ENCODE measurements around the gene HIPK2. TPM values are rescaled to one million over a fixed set of nuclear protein-coding genes. Genes with fewer than 3 reads are reported as not detected.

HIPK2 gene
- total RNA-seq, 4 donors from 2014 or later = 17.9 to 35.9 (median 22.4) TPM

DNA sequence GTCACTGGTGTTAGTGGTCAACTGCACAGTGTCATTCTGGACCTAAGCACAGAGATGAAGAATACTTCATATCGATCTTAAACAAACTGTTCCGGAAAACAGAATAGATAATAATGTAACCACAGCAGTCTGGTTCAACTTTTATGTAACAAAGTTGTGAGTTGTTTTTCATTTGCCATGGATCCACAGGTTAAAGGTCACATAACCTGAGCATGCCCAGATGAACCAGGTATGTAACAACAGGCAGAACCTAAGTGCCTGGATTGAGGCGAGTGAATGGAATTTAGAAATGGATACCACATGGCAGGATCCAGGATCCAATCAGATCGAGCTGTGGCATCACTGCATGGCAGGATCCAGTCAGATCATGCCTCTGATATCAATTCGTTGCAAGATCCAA is 167.2 kb downstream of the HIPK2 start:
- no peak for ATAC-seq
- 73 to 92% methylated on average over 5 of the region's 5 CpGs for WGBS, 2 donors (ENCODE audit: low coverage in 1 of 2)
- no peaks in the 10 kb centered on the region for H3K4me1 ChIP-seq
- H3K27ac ChIP-seq = no peak overlapping the region
- no peaks in the 10 kb centered on the region for H3K9me3 ChIP-seq
- H3K36me3 ChIP-seq = peaks cover 5 to 92% of the 10 kb centered on the region in 2 donors
- TF ChIP-seq, protein P1, sequence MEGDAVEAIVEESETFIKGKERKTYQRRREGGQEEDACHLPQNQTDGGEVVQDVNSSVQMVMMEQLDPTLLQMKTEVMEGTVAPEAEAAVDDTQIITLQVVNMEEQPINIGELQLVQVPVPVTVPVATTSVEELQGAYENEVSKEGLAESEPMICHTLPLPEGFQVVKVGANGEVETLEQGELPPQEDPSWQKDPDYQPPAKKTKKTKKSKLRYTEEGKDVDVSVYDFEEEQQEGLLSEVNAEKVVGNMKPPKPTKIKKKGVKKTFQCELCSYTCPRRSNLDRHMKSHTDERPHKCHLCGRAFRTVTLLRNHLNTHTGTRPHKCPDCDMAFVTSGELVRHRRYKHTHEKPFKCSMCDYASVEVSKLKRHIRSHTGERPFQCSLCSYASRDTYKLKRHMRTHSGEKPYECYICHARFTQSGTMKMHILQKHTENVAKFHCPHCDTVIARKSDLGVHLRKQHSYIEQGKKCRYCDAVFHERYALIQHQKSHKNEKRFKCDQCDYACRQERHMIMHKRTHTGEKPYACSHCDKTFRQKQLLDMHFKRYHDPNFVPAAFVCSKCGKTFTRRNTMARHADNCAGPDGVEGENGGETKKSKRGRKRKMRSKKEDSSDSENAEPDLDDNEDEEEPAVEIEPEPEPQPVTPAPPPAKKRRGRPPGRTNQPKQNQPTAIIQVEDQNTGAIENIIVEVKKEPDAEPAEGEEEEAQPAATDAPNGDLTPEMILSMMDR (IDR thresholded peaks at IDR 0.05) = no peak
- TF ChIP-seq POLR2AphosphoS5 (IDR thresholded peaks at IDR 0.05) (no peak), EP300 (IDR thresholded peaks at IDR 0.05) (no peak), POLR2A (IDR thresholded peaks at IDR 0.05) (no peak)
- no peaks in the 10 kb centered on the region for H3K27me3 ChIP-seq
- no peak overlapping the region for H3K4me3 ChIP-seq

DNA sequence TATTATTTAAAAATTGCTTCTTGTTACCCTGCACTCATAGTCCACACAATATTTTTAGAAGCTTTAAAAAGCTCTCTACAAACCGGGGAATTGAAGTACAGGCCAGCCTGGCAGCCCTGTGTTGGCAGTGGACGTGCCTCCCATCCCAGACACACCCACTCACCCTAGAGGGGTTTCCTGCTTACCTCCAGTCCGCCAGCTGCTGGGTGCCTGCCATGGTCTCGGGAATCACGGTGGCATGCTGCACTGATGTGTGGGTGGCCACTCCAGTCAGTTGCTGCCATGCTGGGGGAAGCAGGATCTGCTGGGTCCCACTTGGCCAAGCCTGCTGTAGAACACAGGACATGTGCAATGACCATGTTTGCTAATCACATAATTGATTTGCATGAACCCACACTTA is 173.9 kb downstream of the HIPK2 start:
- Histone ChIP-seq H3K9me3 (no peaks in the 10 kb centered on the region), H3K4me1 (peaks cover 0 to 2% (median 0%) of the 10 kb centered on the region in 3 donors), H3K36me3 (peaks cover 4 to 76% of the 10 kb centered on the region in 2 donors), H3K27me3 (no peaks in the 10 kb centered on the region), H3K4me3 (no peak overlapping the region), H3K27ac (no peak overlapping the region)
- WGBS, 2 donors (ENCODE audit: low coverage in 1 of 2) = 57 to 83% methylated on average over 1 of the region's 5 CpGs
- no peak for ATAC-seq
- TF ChIP-seq EP300 (IDR thresholded peaks at IDR 0.05) (no peak), POLR2AphosphoS5 (IDR thresholded peaks at IDR 0.05) (no peak), POLR2A (IDR thresholded peaks at IDR 0.05) (no peak)
- TF ChIP-seq, protein P1 (IDR thresholded peaks at IDR 0.05) = no peak

DNA sequence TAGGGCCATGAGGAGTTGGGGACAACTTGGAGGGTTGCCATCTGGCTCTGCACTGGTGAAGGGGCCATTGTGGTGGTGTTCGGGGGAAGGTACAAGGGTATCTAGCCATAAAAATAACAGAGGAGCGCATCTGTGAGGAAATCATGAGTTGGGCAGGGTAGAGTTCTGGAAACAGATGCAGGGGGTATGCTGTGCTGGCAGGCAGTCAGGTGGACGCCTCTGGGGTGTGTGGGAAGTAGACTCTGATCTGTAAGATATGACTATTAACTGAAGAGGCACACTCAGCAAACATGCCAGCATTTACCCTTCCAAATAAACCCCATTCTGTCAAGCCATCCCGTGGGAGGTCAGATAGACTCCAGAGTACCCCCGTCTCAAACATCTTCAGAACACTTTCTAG is 174.5 kb downstream of the HIPK2 start:
- no peak for TF ChIP-seq POLR2A (IDR thresholded peaks at IDR 0.05)
- TF ChIP-seq, protein P1 (IDR thresholded peaks at IDR 0.05) = no peak
- no peak for TF ChIP-seq EP300 (IDR thresholded peaks at IDR 0.05)
- TF ChIP-seq POLR2AphosphoS5 (IDR thresholded peaks at IDR 0.05) = no peak
- Histone ChIP-seq H3K4me3 (no peak overlapping the region), H3K4me1 (peaks cover 0 to 6% (median 0%) of the 10 kb centered on the region in 3 donors), H3K27me3 (no peaks in the 10 kb centered on the region), H3K27ac (no peak overlapping the region), H3K36me3 (peaks cover 4 to 77% of the 10 kb centered on the region in 2 donors), H3K9me3 (no peaks in the 10 kb centered on the region)
- 89 to 92% methylated on average over 4 to 5 of the region's 5 CpGs for WGBS, 2 donors (ENCODE audit: low coverage in 1 of 2)
- ATAC-seq = no peak

DNA sequence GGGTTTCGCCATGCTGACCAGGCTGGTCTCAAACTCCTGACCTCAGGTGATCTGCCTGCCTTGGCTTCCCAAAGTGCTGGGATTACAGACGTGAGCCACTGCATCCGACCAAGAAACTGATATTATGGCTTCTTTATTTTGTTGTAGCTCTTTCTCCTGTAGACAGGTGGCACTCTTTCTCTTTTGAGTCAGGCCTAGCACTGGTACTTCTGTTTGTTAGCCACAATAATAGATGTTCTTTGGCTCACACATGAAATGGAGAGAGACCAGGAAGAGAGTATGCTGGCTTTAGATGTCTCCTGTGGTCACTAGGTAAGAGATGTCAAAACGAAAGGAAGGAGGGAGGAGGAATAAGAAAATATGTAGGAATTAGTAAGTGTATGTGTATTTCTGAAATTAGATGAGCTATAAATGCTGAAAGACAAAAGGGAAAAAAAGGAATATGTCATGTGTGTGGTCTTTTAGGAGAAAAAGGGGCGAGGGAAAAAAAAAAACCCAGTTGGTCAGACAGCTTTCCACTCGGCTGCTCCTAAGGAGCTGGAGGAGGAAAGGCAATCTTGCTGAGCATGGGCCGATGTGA is 175.6 kb downstream of the HIPK2 start:
- no peak for ATAC-seq
- no peak for TF ChIP-seq POLR2AphosphoS5 (IDR thresholded peaks at IDR 0.05)
- no peak for TF ChIP-seq EP300 (IDR thresholded peaks at IDR 0.05)
- TF ChIP-seq, protein P1 (IDR thresholded peaks at IDR 0.05) = peak in 2 of 4 experiments; percentile 31 to 43
- H3K27me3 ChIP-seq = no peaks in the 10 kb centered on the region
- H3K36me3 ChIP-seq = peaks cover 4 to 79% of the 10 kb centered on the region in 2 donors
- no peak overlapping the region for H3K27ac ChIP-seq
- H3K9me3 ChIP-seq = no peaks in the 10 kb centered on the region
- H3K4me3 ChIP-seq = no peak overlapping the region
- 76 to 82% methylated on average over 4 to 6 of the region's 7 CpGs for WGBS, 2 donors (ENCODE audit: low coverage in 1 of 2)
- H3K4me1 ChIP-seq = peaks cover 0 to 6% (median 0%) of the 10 kb centered on the region in 3 donors

DNA sequence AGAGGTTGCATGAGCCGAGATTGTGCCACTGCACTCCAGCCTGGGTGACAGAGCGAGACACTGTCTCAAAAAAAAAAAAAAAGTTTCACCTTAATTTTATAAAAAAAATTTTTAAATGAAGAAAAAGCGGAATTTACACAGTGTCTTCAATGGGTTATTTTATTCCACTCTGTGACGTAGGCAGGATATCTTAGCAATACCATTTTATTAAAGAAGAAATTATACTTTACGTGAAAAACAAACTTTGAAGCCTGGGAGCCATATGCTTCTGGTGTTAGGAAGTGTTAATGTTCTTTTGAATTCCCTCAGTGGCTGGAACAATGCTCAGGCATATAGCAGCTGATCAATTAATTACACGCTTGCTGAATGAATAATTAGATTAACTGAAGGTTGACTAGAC is 176.6 kb downstream of the HIPK2 start:
- no peaks in the 10 kb centered on the region for H3K27me3 ChIP-seq
- peaks cover 4 to 81% of the 10 kb centered on the region in 2 donors for H3K36me3 ChIP-seq
- no peak overlapping the region for H3K4me3 ChIP-seq
- no peak for ATAC-seq
- no peaks in the 10 kb centered on the region for H3K9me3 ChIP-seq
- H3K4me1 ChIP-seq = peaks cover 0 to 7% (median 0%) of the 10 kb centered on the region in 3 donors
- WGBS, 2 donors (ENCODE audit: low coverage in 1 of 2) = 91 to 96% methylated on average over 4 to 6 of the region's 6 CpGs
- H3K27ac ChIP-seq = no peak overlapping the region
- no peak for TF ChIP-seq POLR2AphosphoS5 (IDR thresholded peaks at IDR 0.05)
- no peak for TF ChIP-seq POLR2A (IDR thresholded peaks at IDR 0.05)
